ENCODE results near the gene SHISA2.

The SHISA2 gene

GRCh38 chr13:26017932-26018665 is 33.7 kb downstream of the SHISA2 start:
- no peak for DNase-seq (ENCODE audit: low read depth)
- no peak overlapping the region for H3K4me3 ChIP-seq (ENCODE audit: low read depth, low read length)
- no peak for TF ChIP-seq CTCF (IDR thresholded peaks at IDR 0.05; ENCODE audit: insufficient read depth, low read depth, low read length, missing control alignments)

GRCh38 chr13:26017196-26017921 is 34.5 kb downstream of the SHISA2 start:
- DNase-seq (ENCODE audit: low read depth) = no peak
- no peak overlapping the region for H3K4me3 ChIP-seq (ENCODE audit: low read depth, low read length)
- TF ChIP-seq CTCF (IDR thresholded peaks at IDR 0.05; ENCODE audit: insufficient read depth, low read depth, low read length, missing control alignments) = no peak

GRCh38 chr13:26016189-26016588 is 35.6 kb downstream of the SHISA2 start:
- DNase-seq (ENCODE audit: low read depth) = no peak
- no peak overlapping the region for H3K4me3 ChIP-seq (ENCODE audit: low read depth, low read length)
- TF ChIP-seq CTCF (IDR thresholded peaks at IDR 0.05; ENCODE audit: insufficient read depth, low read depth, low read length, missing control alignments) = no peak

DNA sequence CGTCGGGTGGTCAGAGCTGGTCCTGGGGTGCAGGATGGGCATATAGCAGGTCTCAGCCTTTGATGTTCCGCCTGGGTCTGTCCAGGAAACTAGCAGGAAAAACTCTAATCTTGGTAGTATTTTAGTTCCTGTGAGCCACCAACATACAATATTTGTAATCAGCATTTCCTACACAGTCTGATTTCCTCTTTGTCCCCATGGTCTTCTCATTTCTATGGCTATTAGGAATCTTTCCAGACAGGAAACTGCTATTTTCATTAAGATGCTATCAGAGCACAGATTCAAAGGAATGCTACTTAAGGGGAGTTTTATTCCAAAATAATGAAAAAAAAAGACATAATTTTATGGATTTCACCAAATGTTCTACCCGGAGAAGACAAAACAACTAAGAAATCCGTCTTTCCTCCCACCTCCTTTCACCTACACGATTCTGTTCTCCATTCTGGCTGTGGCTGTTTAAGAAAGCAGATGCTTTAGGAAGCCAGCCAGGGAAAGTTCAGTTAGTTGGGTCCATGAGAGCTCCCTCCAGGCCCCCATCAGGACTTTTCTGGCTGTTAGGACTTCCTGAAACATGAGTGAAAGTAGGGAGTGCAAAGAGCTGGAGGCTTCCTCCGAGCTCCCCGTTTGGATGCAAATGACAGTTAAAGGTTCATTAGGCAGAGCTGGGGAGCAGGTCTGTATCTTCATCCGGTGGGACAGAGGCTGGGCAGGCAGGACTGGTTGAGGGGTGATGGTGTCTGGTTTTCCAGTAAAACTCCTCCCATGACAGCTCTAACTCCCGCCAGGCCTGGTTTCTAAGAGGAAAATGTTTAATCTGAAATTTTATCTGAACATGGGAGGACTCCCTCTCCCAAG is 36.3 kb downstream of the SHISA2 start:
- TF ChIP-seq CTCF (IDR thresholded peaks at IDR 0.05; ENCODE audit: insufficient read depth, low read depth, low read length, missing control alignments) = no peak
- no peak overlapping the region for H3K4me3 ChIP-seq (ENCODE audit: low read depth, low read length)
- no peak for DNase-seq (ENCODE audit: low read depth)

DNA sequence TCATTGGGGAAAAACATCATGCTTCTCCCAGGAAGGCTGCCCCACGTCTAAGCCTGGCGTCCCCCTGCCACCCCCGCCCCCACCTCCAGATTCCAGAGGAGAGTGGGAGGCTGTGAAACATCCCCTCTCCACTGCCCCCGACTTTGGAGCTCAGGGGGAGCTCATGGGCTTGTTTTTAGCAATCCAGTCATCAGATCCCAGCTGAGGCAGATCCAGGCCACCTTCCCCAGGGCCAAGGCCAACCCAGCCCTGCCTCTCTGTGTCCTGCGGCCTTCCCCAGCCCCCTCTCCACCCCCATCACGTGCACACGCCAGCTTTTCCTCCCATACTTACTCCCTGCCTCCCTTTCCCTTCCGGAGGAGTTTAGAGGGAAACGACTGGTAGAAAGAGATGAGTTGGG is 38.8 kb downstream of the SHISA2 start:
- no peak for DNase-seq (ENCODE audit: low read depth)
- no peak overlapping the region for H3K4me3 ChIP-seq (ENCODE audit: low read depth, low read length)
- no peak for TF ChIP-seq CTCF (IDR thresholded peaks at IDR 0.05; ENCODE audit: insufficient read depth, low read depth, low read length, missing control alignments)

DNA sequence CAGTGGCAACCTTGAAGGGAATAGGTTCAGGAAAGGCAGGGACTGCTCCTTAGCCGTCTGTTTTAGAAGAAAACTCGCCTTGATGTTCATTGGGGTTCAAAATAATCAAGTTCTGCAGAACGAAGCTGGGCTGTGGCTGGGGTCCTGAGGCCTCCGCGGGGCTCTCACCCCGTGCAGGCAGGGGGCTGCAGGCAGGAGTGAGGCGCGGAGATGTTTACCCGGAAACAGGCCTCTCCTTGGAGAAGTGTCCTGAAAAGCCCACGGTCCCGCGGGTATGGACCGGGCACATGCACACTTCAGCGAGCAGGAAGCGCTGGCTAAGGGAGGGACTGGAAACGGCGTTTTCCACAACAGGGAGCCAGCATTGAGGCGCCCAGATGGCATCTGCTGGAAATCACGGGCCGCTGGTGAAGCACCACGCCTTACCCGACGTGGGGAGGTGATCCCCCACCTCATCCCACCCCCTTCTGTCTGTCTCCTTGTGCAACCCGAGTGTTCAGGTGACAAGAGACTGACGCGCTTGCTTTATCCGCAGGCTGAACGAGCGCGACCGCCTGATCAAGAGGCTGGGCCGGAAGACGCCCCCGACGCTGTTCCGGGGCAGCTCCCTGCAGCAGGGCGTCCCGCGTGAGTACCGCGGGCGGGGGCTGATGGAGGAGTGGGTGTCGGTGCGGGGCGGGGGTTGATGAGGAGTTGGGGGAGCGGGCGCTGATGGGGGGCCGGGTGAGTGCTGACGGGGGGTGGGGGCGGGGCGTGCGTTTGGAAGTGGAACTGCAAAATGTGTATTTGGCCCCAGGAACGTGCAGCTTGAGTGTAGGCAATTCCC is 39.6 kb downstream of the SHISA2 start:
- no peak for DNase-seq (ENCODE audit: low read depth)
- no peak overlapping the region for H3K4me3 ChIP-seq (ENCODE audit: low read depth, low read length)
- no peak for TF ChIP-seq CTCF (IDR thresholded peaks at IDR 0.05; ENCODE audit: insufficient read depth, low read depth, low read length, missing control alignments)

All from GM12865 (cell line).